GM10248 (cell line): ENCODE data around the gene AHR.
"Not testable (repeated sequence)": the region's sequence is repeated elsewhere in the genome, so short reads cannot be mapped to it uniquely, and the experiment has no call there.

Source experiments
- CTCF ChIA-PET: fragments of 300-600 bp; sonication (Branson Sonifier 250); formaldehyde crosslinking; extraction: SDS; loops from one replicate; lab custom pipeline; 2021; ENCODE audit warnings: antibody characterized with exemption; lab: Yijun Ruan, JAX
- POLR2A ChIA-PET: fragments of 350-650 bp; sonication (Branson Sonifier 250); formaldehyde crosslinking; extraction: SDS; loops from one replicate; lab custom pipeline; 2020; ENCODE audit warnings: antibody characterized with exemption; lab: Yijun Ruan, JAX
- DNase-seq: peaks from one replicate; pipeline ENCODE4 v3.0.0; 2012; ENCODE audit errors: extremely low spot score
- CTCF ChIP-seq: IDR thresholded peaks from 2 replicates; pipeline ENCODE4 v1.5.1; 2012; ENCODE audit warnings: mild to moderate bottlenecking, low read depth; ENCODE audit errors: extremely low read depth, missing control alignments, control extremely low read depth

Gene AHR

GRCh38 chr7:17385612-17386011, 87.2 kb downstream of the AHR start:
- ChIA-PET CTCF (interaction anchor here (0.9 to 1.8 kb wide), 6 partner anchors 10 to 55 kb away, joined by 3 to 6 read pairs (median 4); no protein-coding TSS in a partner anchor), POLR2A (no interaction called here)
- no peak for DNase-seq
- no peak for TF ChIP-seq CTCF

GRCh38 chr7:17390392-17390791, 91.9 kb downstream of the AHR start:
- POLR2A ChIA-PET: interaction anchor here (0.8 kb wide), 1 partner anchor 13 kb away, joined by 3 read pairs; no protein-coding TSS in a partner anchor
- DNase-seq: no peak
- CTCF ChIA-PET: interaction anchor here (0.7 to 2.3 kb wide), 6 partner anchors 9 to 22 kb away, joined by 3 to 6 read pairs (median 4); no protein-coding TSS in a partner anchor
- no peak for TF ChIP-seq CTCF

GRCh38 chr7:17391366-17391765, 92.9 kb downstream of the AHR start:
- CTCF ChIA-PET: interaction anchor here (1.0 to 2.3 kb wide), 5 partner anchors 8 to 51 kb away, joined by 3 to 6 read pairs (median 5); no protein-coding TSS in a partner anchor
- TF ChIP-seq CTCF: no peak
- no peak for DNase-seq
- POLR2A ChIA-PET: no interaction called here

GRCh38 chr7:17392846-17393245, 94.4 kb downstream of the AHR start:
- no peak for TF ChIP-seq CTCF
- CTCF ChIA-PET: no interaction called here
- POLR2A ChIA-PET: no interaction called here
- DNase-seq: no peak

- CTCF ChIA-PET: interaction anchor here (0.9 to 1.0 kb wide), 2 partner anchors 10 to 12 kb away, joined by 3 read pairs; no protein-coding TSS in a partner anchor
- DNase-seq, POLR2A ChIA-PET: not testable (repeated sequence)
These were observed 96.1 kb downstream of the AHR start for GRCh38 chr7:17394563-17394962.
